MM.1S (cell line): ENCODE measurements around the gene PRKAG2.

Experiments used
- DNase-seq: peaks from one replicate; pipeline ENCODE4 v3.0.0-alpha.2; 2015
- H2AFZ ChIP-seq: fragments of 300-600 bp; sonication (generic); 2 replicates; pipeline ENCODE4 v1.6.0; 2016; ENCODE audit warnings: antibody characterized with exemption, low read length
- H3F3A ChIP-seq: fragments of 300-600 bp; sonication (generic); 2 replicates; pipeline ENCODE4 v1.6.1; 2016; ENCODE audit warnings: mild to moderate bottlenecking, antibody characterized with exemption, low read length, moderate library complexity, mixed read lengths; ENCODE audit not compliant: insufficient read depth
- H3K27ac ChIP-seq: fragments of 300-600 bp; sonication (generic); 2 replicates; pipeline ENCODE4 v1.5.1; 2016; ENCODE audit warnings: mild to moderate bottlenecking, low read length
- H3K27me3 ChIP-seq: fragments of 300-600 bp; sonication (generic); replicated peaks from 2 replicates; pipeline ENCODE4 v1.6.0; 2016; ENCODE audit warnings: low read length; ENCODE audit not compliant: insufficient read depth
- H3K36me3 ChIP-seq: fragments of 300-600 bp; sonication (generic); replicated peaks from 2 replicates; pipeline ENCODE4 v1.6.1; 2016; ENCODE audit warnings: mild to moderate bottlenecking, low read length, mixed read lengths; ENCODE audit not compliant: insufficient read depth
- H3K4me1 ChIP-seq: fragments of 300-600 bp; sonication (generic); 2 replicates; pipeline ENCODE4 v1.6.1; 2016; ENCODE audit warnings: low read length, mixed read lengths
- H3K4me2 ChIP-seq: fragments of 300-600 bp; sonication (generic); 2 replicates; pipeline ENCODE4 v1.6.0; 2016; ENCODE audit warnings: low read depth, low read length
- H3K4me3 ChIP-seq: fragments of 300-600 bp; sonication (generic); 2 replicates; pipeline ENCODE4 v1.5.1; 2016; ENCODE audit warnings: low read length, mixed read lengths
- H3K79me2 ChIP-seq: fragments of 300-600 bp; sonication (generic); 2 replicates; pipeline ENCODE4 v1.6.1; 2016; ENCODE audit warnings: mixed run types, low read length, mixed read lengths
- H3K9ac ChIP-seq: fragments of 300-600 bp; sonication (generic); 2 replicates; pipeline ENCODE4 v1.6.1; 2016; ENCODE audit warnings: low read length, mixed read lengths
- H3K9me2 ChIP-seq: fragments of 300-600 bp; sonication (generic); replicated peaks from 2 replicates; pipeline ENCODE4 v1.6.1; 2016; ENCODE audit warnings: mild to moderate bottlenecking, low read length, mixed read lengths; ENCODE audit not compliant: insufficient read depth
- H3K9me3 ChIP-seq: fragments of 300-600 bp; sonication (generic); replicated peaks from 2 replicates; pipeline ENCODE4 v1.6.1; 2016; ENCODE audit warnings: mild to moderate bottlenecking, low read length, mixed read lengths; ENCODE audit not compliant: insufficient read depth
- H4K20me1 ChIP-seq: fragments of 300-600 bp; sonication (generic); 2 replicates; pipeline ENCODE4 v1.6.1; 2016; ENCODE audit warnings: mild to moderate bottlenecking, low read length, moderate library complexity, mixed read lengths; ENCODE audit not compliant: insufficient read depth
- CTCF ChIP-seq: fragments of 300-600 bp; sonication (generic); IDR thresholded peaks from 2 replicates; pipeline ENCODE4 v1.5.1; 2016; ENCODE audit warnings: antibody characterized with exemption, low read length, mixed read lengths
- EZH2 ChIP-seq: fragments of 300-600 bp; sonication (generic); optimal IDR thresholded peaks from 2 replicates; pipeline ENCODE3; 2017; ENCODE audit warnings: low read depth, mild to moderate bottlenecking, antibody characterized with exemption, low read length, mixed read lengths
- EZH2phosphoT487 ChIP-seq: fragments of 300-600 bp; sonication (generic); IDR thresholded peaks from 2 replicates; pipeline ENCODE4 v1.6.1; 2018; ENCODE audit warnings: antibody characterized with exemption, low read length

Gene PRKAG2

DNA sequence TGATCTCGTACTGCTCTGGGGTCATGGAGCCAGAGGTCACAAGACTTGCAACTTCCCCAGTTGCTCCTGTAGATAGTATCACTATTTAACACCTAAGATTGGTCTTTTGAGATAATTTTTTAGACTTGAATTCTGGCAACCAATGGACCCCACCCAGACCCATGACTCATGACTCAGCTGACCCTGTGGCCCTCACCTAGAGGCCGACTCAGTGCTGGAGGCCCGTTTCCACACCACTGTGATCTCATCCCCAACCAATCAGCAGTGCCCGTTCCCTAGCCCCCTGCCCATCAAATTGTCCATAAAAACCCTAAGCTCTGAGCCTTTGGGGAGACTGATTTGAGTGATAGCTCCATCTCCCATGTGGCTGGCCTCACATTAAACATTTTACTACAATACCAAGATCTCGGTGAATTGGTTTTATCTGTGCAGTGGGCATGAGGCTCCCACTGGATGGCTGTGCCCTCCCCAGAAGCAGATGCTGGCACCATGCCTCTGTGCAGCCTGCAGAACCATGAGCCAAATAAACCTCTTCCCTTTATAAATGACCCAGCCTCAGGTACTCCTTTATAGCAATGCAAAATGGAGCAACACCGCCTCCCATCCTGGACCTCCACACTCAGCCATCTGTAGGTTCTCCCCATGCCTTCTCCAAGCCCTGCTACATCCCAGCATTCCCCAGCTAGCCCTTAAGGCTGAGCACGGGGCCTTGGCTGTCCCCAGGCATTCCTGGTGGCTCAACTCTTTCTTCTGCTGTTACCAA lies 98.8 kb downstream of the PRKAG2 start:
- H3K4me3 ChIP-seq: no peak overlapping the region
- H3K9ac ChIP-seq: no peak overlapping the region
- no peak for DNase-seq
- H3F3A ChIP-seq: no peaks in the 10 kb centered on the region
- H3K79me2 ChIP-seq: no peaks in the 10 kb centered on the region
- H2AFZ ChIP-seq: no peak overlapping the region
- H3K27me3 ChIP-seq: peaks cover 50% of the 10 kb centered on the region
- H4K20me1 ChIP-seq: no peaks in the 10 kb centered on the region
- H3K4me2 ChIP-seq: no peak overlapping the region
- H3K4me1 ChIP-seq: no peaks in the 10 kb centered on the region
- H3K36me3 ChIP-seq: no peaks in the 10 kb centered on the region
- H3K27ac ChIP-seq: no peak overlapping the region
- TF ChIP-seq EZH2phosphoT487 (no peak), CTCF (no peak), EZH2 (no peak)
- H3K9me3 ChIP-seq: no peaks in the 10 kb centered on the region
- H3K9me2 ChIP-seq: no peaks in the 10 kb centered on the region

DNA sequence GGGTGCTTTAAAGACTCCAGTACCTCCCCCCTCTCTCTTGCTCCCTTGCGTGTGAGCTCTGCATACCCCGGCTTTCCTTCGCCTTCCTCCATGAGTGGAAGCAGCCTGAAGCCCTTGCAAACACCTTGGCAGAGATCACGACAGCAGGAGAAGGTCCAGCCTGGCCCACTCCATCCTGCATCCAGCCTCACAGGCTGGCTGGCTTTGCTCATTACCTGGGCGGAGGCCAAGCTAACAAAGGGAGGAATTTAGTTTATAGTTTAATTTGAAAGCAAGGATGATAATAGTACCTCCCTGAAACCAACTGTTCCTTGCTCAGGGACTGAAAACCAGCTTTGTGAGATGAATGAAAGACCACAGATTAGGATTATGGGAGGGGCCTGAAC lies 99.4 kb downstream of the PRKAG2 start:
- DNase-seq: no peak
- Histone ChIP-seq H3K9ac (no peak overlapping the region), H3K79me2 (no peaks in the 10 kb centered on the region), H3F3A (no peaks in the 10 kb centered on the region), H3K4me1 (no peaks in the 10 kb centered on the region), H3K9me3 (no peaks in the 10 kb centered on the region), H3K4me3 (no peak overlapping the region), H3K36me3 (no peaks in the 10 kb centered on the region), H2AFZ (no peak overlapping the region), H3K27ac (no peak overlapping the region), H3K4me2 (no peak overlapping the region), H3K27me3 (peaks cover 52% of the 10 kb centered on the region), H4K20me1 (no peaks in the 10 kb centered on the region), H3K9me2 (no peaks in the 10 kb centered on the region)
- TF ChIP-seq EZH2: no peak
- TF ChIP-seq CTCF: no peak
- no peak for TF ChIP-seq EZH2phosphoT487

DNA sequence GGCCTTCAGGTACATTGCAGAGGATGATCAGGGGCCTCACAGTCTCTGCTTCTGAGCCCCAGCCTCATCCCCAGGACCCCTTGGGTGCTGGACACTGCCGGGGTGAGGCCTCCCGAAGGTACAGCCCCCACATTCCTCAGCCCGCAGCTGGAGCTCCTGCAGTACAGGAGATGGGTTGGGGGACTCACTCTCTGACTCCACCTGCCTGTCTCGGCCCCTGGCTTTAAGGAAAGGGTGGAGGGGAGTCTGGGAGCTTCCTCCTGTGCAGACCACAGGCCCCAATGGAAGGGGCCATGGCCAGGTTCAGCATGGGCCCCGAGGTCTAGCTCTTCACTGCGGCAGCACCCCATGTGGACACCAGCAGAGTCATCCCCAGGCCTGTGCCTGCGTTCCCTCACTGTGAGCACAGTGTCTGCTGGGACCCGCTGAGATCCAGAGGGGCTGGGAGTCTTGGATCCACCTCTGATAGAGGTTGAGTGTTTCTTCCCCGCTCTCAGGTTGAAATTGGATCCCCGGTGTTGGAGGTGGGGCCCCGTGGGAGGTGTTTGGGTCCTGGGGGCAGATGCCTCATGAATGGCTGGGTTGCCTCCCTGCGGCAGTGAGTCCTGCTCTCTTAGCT lies 99.9 kb downstream of the PRKAG2 start:
- Histone ChIP-seq H3K4me1 (no peaks in the 10 kb centered on the region), H3K9me2 (no peaks in the 10 kb centered on the region), H3K9ac (no peak overlapping the region), H3K27ac (no peak overlapping the region), H2AFZ (no peak overlapping the region), H3K4me3 (no peak overlapping the region), H4K20me1 (no peaks in the 10 kb centered on the region), H3K9me3 (no peaks in the 10 kb centered on the region), H3F3A (no peaks in the 10 kb centered on the region), H3K4me2 (no peak overlapping the region), H3K36me3 (no peaks in the 10 kb centered on the region), H3K27me3 (peaks cover 56% of the 10 kb centered on the region), H3K79me2 (no peaks in the 10 kb centered on the region)
- TF ChIP-seq CTCF (no peak), EZH2 (no peak), EZH2phosphoT487 (no peak)
- no peak for DNase-seq
